A673 (cell line): Measurements from ENCODE around the gene CREBRF. TPM values are rescaled to one million over a fixed set of nuclear protein-coding genes. Genes with fewer than 3 reads are reported as not detected.

Source experiments
- BruUV-seq: library from RNA; stranded (reverse); fragments of 400-500 nt; replicated peaks from 2 replicates; lab custom pipeline; 2021; lab: Mats Ljungman, UMichigan
- CTCF ChIA-PET: fragments of 300-600 bp; sonication (Branson Sonifier 250); formaldehyde crosslinking; loops from one replicate; lab custom pipeline; 2022; ENCODE audit warnings: antibody characterized with exemption; lab: Charles Lee
- POLR2A ChIA-PET: fragments of 300-600 bp; sonication (Branson Sonifier 250); formaldehyde crosslinking; loops from one replicate; lab custom pipeline; 2022; ENCODE audit warnings: antibody characterized with exemption; ENCODE audit not compliant: low non-redundant PET; lab: Charles Lee
- DNase-seq: peaks from one replicate; pipeline ENCODE4 v3.0.0-alpha.2; 2015; ENCODE audit warnings: low spot score
- H3K27ac ChIP-seq: fragments of 200-600 bp; sonication (generic); 2 replicates; pipeline ENCODE4 v1.5.1; 2016; ENCODE audit warnings: mixed run types, low read depth, mild to moderate bottlenecking, mixed read lengths, antibody characterized with exemption, low read length; ENCODE audit not compliant: poor library complexity, severe bottlenecking
- H3K27me3 ChIP-seq: fragments of 200-600 bp; sonication (generic); replicated peaks from 2 replicates; pipeline ENCODE4 v1.6.1; 2017; ENCODE audit warnings: mixed run types, low read depth, mild to moderate bottlenecking, mixed read lengths, antibody characterized with exemption, low read length; ENCODE audit not compliant: insufficient read depth, poor library complexity
- H3K36me3 ChIP-seq: fragments of 200-600 bp; sonication (generic); 2 replicates; pipeline ENCODE4 v1.6.1; 2016; ENCODE audit warnings: mixed run types, mild to moderate bottlenecking, mixed read lengths, antibody characterized with exemption, low read length; ENCODE audit not compliant: insufficient read depth, poor library complexity, severe bottlenecking
- H3K4me1 ChIP-seq: fragments of 200-600 bp; sonication (generic); 2 replicates; pipeline ENCODE4 v1.6.1; 2017; ENCODE audit warnings: mixed run types, mild to moderate bottlenecking, mixed read lengths, antibody characterized with exemption, low read length; ENCODE audit not compliant: insufficient read depth, poor library complexity, severe bottlenecking
- H3K4me3 ChIP-seq: fragments of 200-600 bp; sonication (generic); 2 replicates; pipeline ENCODE4 v1.5.1; 2016; ENCODE audit warnings: low read depth, mixed run types, mild to moderate bottlenecking, mixed read lengths, low read length; ENCODE audit not compliant: poor library complexity, severe bottlenecking
- H3K9me3 ChIP-seq: fragments of 200-600 bp; sonication (generic); 2 replicates; pipeline ENCODE4 v1.6.1; 2016; ENCODE audit warnings: mixed run types, low read depth, mild to moderate bottlenecking, mixed read lengths, antibody characterized with exemption, low read length; ENCODE audit not compliant: poor library complexity, severe bottlenecking
- EZH2 ChIP-seq: fragments of 200-600 bp; sonication (generic); IDR thresholded peaks from 2 replicates; pipeline ENCODE4 v1.6.1; 2017; ENCODE audit warnings: borderline replicate concordance, low read depth, mild to moderate bottlenecking, mixed read lengths, antibody characterized with exemption, low read length; ENCODE audit not compliant: poor library complexity, severe bottlenecking
- intact Hi-C: fragments of 100-400 bp; cut with micrococcal nuclease; formaldehyde crosslinking; loops from one replicate; pipeline ENCODE4 v1.10.0; 2022; ENCODE audit not compliant: unreplicated experiment
- total RNA-seq: library from RNA; stranded (reverse); gene quantifications from 2 replicates; pipeline ENCODE4 v1.2.3, GENCODE V29; 2021
- TF ChIP-seq, protein P1 (sequence below): fragments of 300-800, 200-600 bp; sonication (generic); conservative IDR thresholded peaks from 2 replicates; pipeline ENCODE4 v1.5.1; 2017; ENCODE audit warnings: low read depth, mild to moderate bottlenecking, antibody characterized with exemption, low read length, moderate library complexity, mixed read lengths

Gene CREBRF
- total RNA-seq, 1 experiment from 2014 or later = 1.5 TPM

DNA sequence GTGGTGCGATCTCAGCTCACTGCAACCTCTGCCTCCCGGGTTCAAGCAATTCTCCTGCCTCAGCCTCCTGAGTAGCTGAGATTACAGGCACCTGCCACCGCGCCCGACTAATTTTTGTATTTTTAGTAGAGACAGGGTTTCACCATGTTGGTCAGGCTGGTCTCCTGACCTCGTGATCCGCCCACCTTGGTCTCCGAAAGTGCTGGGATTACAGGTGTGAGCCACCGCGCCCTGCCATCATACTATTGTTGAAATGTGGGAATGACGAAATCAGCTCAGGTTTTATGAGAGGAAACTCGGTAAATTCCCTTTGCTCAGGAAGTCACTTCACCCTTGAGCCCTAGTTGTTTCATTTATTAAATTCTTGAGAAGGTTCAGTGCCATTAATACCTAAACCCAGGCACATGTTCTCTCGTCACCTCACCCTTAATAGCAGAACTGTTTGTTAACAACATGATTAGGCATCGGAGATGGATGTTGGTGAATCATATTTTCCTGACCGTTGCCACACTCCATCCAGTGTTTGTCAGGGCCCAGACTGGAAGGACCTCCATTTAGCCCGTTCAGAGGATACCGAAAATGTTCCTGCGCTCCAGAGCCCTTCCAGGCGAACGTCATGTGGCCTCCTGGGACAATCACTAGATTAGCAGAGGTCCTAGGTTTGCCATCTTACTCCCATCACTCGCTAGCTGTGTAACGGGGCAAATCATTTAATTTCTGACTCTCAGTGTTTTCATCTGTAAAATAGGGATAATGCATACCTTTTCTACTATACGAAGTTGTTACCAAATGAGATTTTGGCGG, 20.0 kb upstream of the CREBRF start:
- peaks cover 12% of the 10 kb centered on the region for H3K4me1 ChIP-seq
- H3K27ac ChIP-seq = peak overlapping the region; percentile 69
- no TSS peak for BruUV-seq
- H3K4me3 ChIP-seq = no peak overlapping the region
- no peaks in the 10 kb centered on the region for H3K36me3 ChIP-seq
- DNase-seq = no peak
- POLR2A ChIA-PET = no interaction called here
- CTCF ChIA-PET = no interaction called here
- intact Hi-C loops = no loop called here
- no peaks in the 10 kb centered on the region for H3K27me3 ChIP-seq
- H3K9me3 ChIP-seq = no peaks in the 10 kb centered on the region
- TF ChIP-seq, protein P1, sequence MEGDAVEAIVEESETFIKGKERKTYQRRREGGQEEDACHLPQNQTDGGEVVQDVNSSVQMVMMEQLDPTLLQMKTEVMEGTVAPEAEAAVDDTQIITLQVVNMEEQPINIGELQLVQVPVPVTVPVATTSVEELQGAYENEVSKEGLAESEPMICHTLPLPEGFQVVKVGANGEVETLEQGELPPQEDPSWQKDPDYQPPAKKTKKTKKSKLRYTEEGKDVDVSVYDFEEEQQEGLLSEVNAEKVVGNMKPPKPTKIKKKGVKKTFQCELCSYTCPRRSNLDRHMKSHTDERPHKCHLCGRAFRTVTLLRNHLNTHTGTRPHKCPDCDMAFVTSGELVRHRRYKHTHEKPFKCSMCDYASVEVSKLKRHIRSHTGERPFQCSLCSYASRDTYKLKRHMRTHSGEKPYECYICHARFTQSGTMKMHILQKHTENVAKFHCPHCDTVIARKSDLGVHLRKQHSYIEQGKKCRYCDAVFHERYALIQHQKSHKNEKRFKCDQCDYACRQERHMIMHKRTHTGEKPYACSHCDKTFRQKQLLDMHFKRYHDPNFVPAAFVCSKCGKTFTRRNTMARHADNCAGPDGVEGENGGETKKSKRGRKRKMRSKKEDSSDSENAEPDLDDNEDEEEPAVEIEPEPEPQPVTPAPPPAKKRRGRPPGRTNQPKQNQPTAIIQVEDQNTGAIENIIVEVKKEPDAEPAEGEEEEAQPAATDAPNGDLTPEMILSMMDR = no peak
- TF ChIP-seq EZH2 = no peak

DNA sequence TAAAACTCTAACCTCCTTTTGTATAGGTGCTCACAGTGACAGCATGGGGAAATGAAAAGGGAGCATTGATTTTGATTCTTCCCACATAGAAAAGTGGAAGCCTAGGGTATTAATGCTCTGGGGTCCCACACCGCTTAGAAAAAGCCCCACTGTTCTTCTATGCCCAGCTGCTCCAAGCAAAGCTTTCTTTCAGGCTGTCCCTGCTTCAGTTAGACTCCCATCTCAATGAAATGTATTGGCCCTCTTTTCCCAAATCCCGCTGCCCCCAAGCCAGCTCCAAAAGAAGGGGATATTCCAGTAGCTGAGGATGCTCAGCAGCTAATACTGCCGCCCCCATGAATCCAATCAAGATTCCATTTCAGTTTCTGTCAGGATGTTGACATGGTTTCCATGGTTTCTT, 17.0 kb upstream of the CREBRF start:
- Histone ChIP-seq H3K36me3 (no peaks in the 10 kb centered on the region), H3K4me3 (no peak overlapping the region), H3K27me3 (no peaks in the 10 kb centered on the region), H3K9me3 (no peaks in the 10 kb centered on the region), H3K27ac (no peak overlapping the region), H3K4me1 (peaks cover 12% of the 10 kb centered on the region)
- ChIA-PET POLR2A (no interaction called here), CTCF (no interaction called here)
- no peak for DNase-seq
- intact Hi-C loops = no loop called here
- TF ChIP-seq, protein P1 = no peak
- no peak for TF ChIP-seq EZH2
- BruUV-seq = no TSS peak

DNA sequence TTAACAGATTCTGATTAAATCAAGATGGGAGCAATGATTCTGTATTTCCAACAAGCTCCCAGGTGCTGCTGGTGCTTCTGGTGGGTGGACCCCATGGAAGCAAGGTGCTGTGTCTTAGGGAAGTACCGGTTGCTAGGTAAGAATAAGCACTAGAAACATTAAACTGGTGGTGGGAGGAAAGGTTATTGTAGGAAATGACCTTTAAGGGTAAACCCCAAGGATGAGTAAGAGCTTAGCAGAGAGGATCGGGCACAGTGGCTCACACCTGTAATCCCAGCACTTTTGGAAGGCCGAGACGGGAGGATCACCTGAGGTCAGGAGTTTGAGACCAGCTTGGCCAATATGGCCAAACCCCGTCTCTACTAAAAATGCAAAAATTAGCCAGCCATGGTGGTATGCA, 16.2 kb upstream of the CREBRF start:
- Histone ChIP-seq H3K9me3 (no peaks in the 10 kb centered on the region), H3K4me3 (no peak overlapping the region), H3K27ac (no peak overlapping the region), H3K36me3 (no peaks in the 10 kb centered on the region), H3K4me1 (peaks cover 9% of the 10 kb centered on the region), H3K27me3 (no peaks in the 10 kb centered on the region)
- BruUV-seq = no TSS peak
- CTCF ChIA-PET = interaction anchor here (0.6 kb wide), 2 partner anchors 19 to 81 kb away, joined by 3 to 5 read pairs; no protein-coding TSS in a partner anchor
- no peak for DNase-seq
- POLR2A ChIA-PET = no interaction called here
- intact Hi-C loops = no loop called here
- TF ChIP-seq, protein P1 = no peak
- TF ChIP-seq EZH2 = no peak
